SIG-M5 treated with dmso at 0.1 percent for 504 hours (cell line): Measurements from ENCODE around the gene TSPEAR.
"Not testable (repeated sequence)": the region's sequence is repeated elsewhere in the genome, so short reads cannot be mapped to it uniquely, and the experiment has no call there.

Experiments used
- DNase-seq: peaks from one replicate; lab custom pipeline; 2025; ENCODE audit not compliant: unreplicated experiment; lab: John Stamatoyannopoulos, UW

Gene TSPEAR

DNA sequence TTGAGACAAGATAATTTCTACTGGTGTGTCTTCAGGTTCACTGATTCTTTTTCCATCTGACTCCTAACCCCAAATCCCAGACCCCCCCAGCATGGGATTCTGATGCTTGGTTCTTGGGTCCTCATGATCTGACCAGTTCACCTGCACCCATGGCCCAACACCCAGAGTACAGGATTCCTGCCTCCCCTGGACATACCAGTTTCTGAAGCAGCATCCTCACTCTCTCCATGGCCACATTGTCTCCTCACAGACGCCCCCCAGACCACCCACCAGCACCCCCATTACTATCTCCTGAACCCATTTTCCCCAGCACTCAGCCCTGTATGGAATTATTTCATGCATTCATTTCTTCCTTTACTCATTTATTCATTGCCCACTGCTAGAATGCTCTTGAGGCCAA is 54.5 kb downstream of the TSPEAR start:
- no peak for DNase-seq

DNA sequence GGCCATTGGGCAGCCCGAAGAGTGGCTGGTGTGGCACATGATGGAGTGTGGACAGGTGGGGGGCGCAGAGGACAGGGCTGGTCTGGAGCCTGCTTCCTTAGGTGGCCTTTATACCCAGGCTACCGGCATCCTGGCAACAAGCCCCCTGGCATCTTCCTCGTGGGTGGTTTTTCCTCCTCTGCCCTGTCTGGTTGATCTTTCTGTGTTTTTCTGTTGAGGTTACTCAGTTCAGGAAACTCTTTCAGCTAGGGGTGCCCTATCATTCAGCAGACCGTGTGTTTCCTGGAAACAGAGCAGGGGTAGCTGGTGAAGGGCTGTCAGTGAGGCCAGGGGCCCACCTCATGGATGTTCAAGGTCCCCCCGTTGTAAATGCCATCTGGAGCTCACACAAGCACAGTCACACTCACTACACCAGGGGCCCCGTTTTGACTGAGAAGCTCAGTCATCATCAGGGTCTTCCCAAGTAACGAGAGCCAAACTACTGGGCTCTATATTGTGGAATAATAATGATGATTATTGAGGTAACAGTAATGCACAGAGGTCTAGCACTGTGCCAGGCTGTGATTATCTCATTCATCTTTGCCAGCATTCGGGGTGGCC is 56.7 kb downstream of the TSPEAR start, which contains the start of gene KRTAP12-4:
KRTAP12-4 (minus strand) TSS at position 84 of the 600 bp plus-strand sequence; CDS start at position 39, 45 bp downstream.
- DNase-seq: no peak

DNA sequence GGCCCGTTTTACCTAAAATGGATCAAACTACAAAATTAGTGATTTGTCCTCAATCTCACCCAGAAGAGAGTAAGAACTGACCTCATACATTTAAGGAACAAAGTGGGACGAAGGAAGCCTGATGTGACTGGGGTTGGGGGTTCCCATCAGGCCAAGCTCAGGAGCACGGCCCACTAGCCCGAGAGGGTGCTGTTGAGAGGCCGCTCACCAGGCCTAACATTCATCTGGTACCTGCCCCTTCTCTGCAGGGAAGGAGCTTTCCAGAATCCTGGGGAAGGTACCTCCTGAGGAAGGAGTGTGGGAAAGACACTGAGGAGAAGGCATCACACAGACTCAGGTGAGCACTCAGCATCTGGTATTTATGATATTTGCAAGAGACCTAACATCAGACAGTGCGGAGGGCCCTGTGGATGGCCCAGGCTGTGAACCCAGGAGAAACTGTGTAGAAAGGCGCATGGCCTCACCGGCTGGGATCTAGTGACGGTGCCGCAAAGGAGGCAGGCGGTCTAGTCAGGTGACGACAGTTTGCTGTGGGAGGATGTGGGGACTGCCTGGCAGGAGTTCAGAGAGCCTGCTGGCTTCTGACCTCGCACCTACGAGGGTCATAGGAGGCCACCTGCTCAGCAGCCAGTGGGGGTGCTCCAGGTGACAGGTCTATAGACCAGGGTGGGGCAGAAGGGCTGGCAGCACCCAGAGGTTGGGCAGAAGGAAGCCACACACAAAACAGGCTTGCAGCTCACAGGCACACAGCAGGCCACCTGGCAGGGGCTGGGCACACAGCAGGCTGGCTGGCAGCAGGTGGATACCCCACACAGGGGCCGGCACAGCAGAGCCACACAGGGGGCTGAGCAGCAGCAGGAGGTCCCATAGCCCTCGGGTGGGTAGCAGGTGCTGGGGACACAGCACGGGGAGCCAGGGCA is 57.5 kb downstream of the TSPEAR start:
- no peak for DNase-seq

GRCh38 chr21:44653123-44653522 is 58.2 kb downstream of the TSPEAR start:
- DNase-seq: no peak

- DNase-seq: no peak
These were observed 60.2 kb downstream of the TSPEAR start for GRCh38 chr21:44650973-44651675.

- no peak for DNase-seq
These were observed 61.0 kb downstream of the TSPEAR start for GRCh38 chr21:44650265-44650972.

GRCh38 chr21:44649521-44650100 is 61.8 kb downstream of the TSPEAR start:
- DNase-seq: no peak

- no peak for DNase-seq
These were observed 62.6 kb downstream of the TSPEAR start for GRCh38 chr21:44648557-44649311.

DNA sequence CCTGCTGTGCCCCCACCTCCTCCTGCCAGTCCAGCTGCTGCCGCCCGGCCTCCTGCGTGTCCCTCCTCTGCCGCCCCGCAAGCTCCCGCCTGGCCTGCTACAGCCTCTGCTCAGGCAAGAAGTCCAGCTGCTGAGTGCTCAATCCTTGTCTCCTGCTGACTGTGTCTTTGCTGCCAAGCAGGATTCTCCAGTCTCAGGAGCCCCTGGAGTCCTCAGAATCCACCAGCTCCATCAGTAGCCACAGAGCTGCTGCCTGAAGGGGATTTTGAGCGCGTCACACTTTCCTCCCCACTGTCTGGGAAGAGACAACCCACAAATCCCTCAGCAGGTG is 64.2 kb downstream of the TSPEAR start:
- DNase-seq: no peak

- not testable (repeated sequence) for DNase-seq
These were observed 64.8 kb downstream of the TSPEAR start, which contains the start of gene KRTAP10-11 for GRCh38 chr21:44646366-44647221. TSS of gene KRTAP10-11 (plus strand) at chr21:44646414. CDS start at chr21:44646459, 45 bp downstream.

DNA sequence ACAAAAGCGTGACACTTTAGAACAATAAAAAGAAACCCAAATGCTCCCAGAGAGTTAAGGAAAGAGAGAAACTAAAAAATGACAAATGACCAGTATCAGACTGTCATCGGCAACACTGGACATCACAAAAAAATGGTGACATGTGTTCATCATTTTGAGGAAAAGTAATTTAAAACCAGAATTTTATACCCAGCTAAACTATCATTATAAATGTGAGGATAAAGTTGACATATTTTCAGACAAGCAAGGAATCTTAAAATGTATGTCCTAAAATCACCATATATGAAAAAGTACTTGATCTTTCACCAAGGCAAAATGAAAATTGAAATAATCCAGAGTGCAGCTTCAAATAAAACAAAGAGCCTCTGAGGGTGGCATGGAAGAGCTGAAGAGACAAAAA is 66.5 kb downstream of the TSPEAR start:
- no peak for DNase-seq

- no peak for DNase-seq
These were observed 67.5 kb downstream of the TSPEAR start for GRCh38 chr21:44643741-44644310.

DNA sequence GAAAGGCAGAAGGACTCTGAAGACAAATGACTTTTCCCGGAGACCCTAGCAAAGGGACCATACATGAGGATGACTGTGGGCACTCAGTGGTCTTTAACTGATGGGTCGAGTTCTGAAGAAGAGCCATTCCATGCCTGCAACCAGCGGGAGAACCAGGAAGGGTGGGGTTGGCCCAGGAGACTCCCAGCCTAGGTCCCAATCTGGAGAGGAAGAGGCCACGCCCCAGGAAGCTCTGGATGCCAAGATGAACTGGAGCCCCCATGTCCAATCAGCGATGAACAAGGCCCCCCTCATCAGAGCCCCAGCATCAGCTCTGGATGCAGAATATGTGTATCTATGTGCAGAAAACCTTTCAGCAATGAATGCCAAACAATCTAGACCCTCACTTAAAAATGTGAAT is 70.6 kb downstream of the TSPEAR start:
- DNase-seq: no peak

DNA sequence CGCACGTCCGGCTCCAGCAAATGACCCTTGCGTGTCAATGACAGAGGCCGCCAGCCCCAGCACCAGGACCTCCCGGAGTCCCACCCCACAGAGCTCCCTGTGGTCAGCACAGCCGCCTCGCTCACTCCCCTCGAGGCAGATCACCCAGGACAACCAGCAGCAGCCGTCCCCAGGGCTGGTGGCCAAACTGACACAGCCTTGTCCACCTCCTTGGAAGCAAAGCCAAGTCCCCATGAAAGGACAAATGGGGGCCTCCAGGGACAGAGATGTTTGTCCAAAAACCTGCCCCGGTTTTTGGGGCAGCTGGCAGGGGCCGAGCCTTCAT is 72.1 kb downstream of the TSPEAR start:
- no peak for DNase-seq

GRCh38 chr21:44638506-44639330 is 72.7 kb downstream of the TSPEAR start:
- DNase-seq: not testable (repeated sequence)

GRCh38 chr21:44637851-44638348 is 73.5 kb downstream of the TSPEAR start:
- DNase-seq: not testable (repeated sequence)

DNA sequence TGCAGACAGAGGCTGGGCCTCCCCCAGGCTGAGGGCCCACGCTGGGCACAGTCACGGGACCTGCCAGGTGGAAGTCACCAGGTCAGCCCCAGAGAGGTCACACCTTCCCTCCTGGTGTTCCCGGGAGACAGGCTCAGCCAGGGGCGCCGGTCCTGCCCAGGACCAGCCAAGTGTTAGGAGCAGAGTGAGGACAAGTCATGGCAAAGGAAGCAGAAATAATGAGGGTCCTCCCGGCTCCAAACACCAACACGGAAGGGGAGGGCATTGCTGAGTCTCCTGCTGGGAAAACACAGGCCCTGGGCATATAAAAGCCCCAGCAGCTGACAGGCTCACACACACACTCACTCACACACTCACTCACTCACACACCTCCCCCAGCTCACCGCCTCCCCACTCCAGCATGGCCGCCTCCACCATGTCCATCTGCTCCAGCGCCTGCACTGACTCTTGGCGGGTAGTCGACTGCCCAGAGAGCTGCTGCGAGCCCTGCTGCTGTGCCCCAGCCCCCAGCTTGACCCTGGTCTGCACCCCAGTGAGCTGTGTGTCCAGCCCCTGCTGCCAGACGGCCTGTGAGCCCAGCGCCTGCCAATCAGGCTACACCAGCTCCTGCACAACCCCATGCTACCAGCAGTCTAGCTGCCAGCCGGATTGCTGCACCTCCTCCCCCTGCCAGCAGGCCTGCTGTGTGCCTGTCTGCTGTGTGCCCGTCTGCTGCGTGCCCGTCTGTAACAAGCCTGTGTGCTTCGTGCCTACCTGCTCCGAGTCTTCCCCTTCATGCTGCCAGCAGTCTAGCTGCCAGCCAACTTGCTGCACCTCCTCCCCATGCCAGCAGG is 74.1 kb downstream of the TSPEAR start, which contains the start of gene KRTAP10-10:
KRTAP10-10 (plus strand) TSS at position 339 of the 833 bp plus-strand sequence; CDS start at position 401, 62 bp downstream.
- no peak for DNase-seq
